Prostate gland (tissue), 2 donors: Measurements from ENCODE around the gene DOCK2. TPM values are rescaled to one million over a fixed set of nuclear protein-coding genes. Genes with fewer than 3 reads are reported as not detected.

Experiments used
- DNase-seq: peaks from one replicate; pipeline ENCODE4 v3.0.0-alpha.2; 2019; ENCODE audit warnings: low spot score
- H3K27ac ChIP-seq, 2 donors: fragments of 200-600 bp; sonication (generic); 2 replicates each; pipeline ENCODE4 v1.5.1; 2017 to 2019
- H3K27me3 ChIP-seq: fragments of 200-600 bp; sonication (generic); replicated peaks from 2 replicates; pipeline ENCODE4 v1.5.1; 2019; ENCODE audit not compliant: insufficient read depth
- H3K36me3 ChIP-seq, 2 donors: fragments of 200-600 bp; sonication (generic); 1 replicate in 1 of 2; 2 replicates in 1 of 2; pipeline versions ENCODE4 v1.5.1 to v1.8.1; 2017 to 2019
- H3K4me1 ChIP-seq: fragments of 200-600 bp; sonication (generic); replicated peaks from 2 replicates; pipeline ENCODE4 v1.5.1; 2019
- H3K4me3 ChIP-seq, 2 donors: fragments of 200-600 bp; sonication (generic); 2 replicates each; pipeline ENCODE4 v1.5.1; 2017 to 2019
- H3K9me3 ChIP-seq: fragments of 200-600 bp; sonication (generic); 2 replicates; pipeline ENCODE4 v1.5.1; 2017
- CTCF ChIP-seq, 4 experiments: fragments of 200-600 bp in 2 of 4; fragments of 450-650 bp in 2 of 4; sonication (generic) in 2 of 4; IDR thresholded peaks; 1 replicate in 3 of 4; 2 replicates in 1 of 4; pipeline ENCODE4 v1.5.1; 2016 to 2019; ENCODE audit warnings: antibody characterized with exemption in 4 of 4, mild to moderate bottlenecking in 2 of 4, moderate library complexity in 2 of 4
- POLR2A ChIP-seq: fragments of 450-650 bp; IDR thresholded peaks from one replicate; pipeline ENCODE4 v1.6.1; 2016; ENCODE audit warnings: antibody characterized with exemption, mild to moderate bottlenecking
- POLR2AphosphoS5 ChIP-seq: sonication (generic); formaldehyde crosslinking; IDR thresholded peaks from one replicate; pipeline ENCODE4 v1.6.1; 2017; ENCODE audit warnings: antibody characterized with exemption
- WGBS: methylation state at CpG from one replicate; pipeline ENCODE4 v1.1.5; 2018; 5-methylcytosine and 5-hydroxymethylcytosine counted together
- intact Hi-C: fragments of 100-400 bp; cut with DNase I; formaldehyde crosslinking; loops from one replicate; pipeline ENCODE4 v1.14.2; 2022
- total RNA-seq, 2 donors: library from RNA; depleted of rRNA; stranded (reverse); fragments of >200 nt; gene quantifications; one replicate each; pipeline ENCODE4 v1.1.0, GENCODE V29; 2016

DOCK2 gene
- total RNA-seq, 2 donors from 2014 or later, result 2.5 to 6.2 TPM

- TF ChIP-seq POLR2A, result no peak
- TF ChIP-seq POLR2AphosphoS5, result no peak
- no peaks in the 10 kb centered on the region for H3K9me3 ChIP-seq
- 96% methylated on average over 3 of the region's 3 CpGs for WGBS
These were observed 201.6 kb downstream of the DOCK2 start for GRCh38 chr5:169838688-169839087.

GRCh38 chr5:169840405-169840804, 203.3 kb downstream of the DOCK2 start:
- H3K4me1 ChIP-seq, result no peaks in the 10 kb centered on the region
- no peaks in the 10 kb centered on the region for H3K36me3 ChIP-seq
- H3K27ac ChIP-seq, result no peak overlapping the region
- intact Hi-C loops, result no loop called here
- H3K9me3 ChIP-seq, result no peaks in the 10 kb centered on the region
- H3K27me3 ChIP-seq, result no peaks in the 10 kb centered on the region
- no peak for TF ChIP-seq CTCF (IDR thresholded peaks at IDR 0.05)
- TF ChIP-seq POLR2AphosphoS5, result no peak
- no peak for TF ChIP-seq POLR2A
- DNase-seq, result no peak
- no peak overlapping the region for H3K4me3 ChIP-seq
- 78% methylated on average over 3 of the region's 3 CpGs for WGBS

More at GRCh38 chr5:169838688-169839087, 201.6 kb downstream of the DOCK2 start:
- intact Hi-C loops, result no loop called here
- Histone ChIP-seq H3K27ac (no peak overlapping the region), H3K4me1 (no peaks in the 10 kb centered on the region), H3K27me3 (no peaks in the 10 kb centered on the region), H3K36me3 (no peaks in the 10 kb centered on the region), H3K4me3 (no peak overlapping the region)
- DNase-seq, result no peak

GRCh38 chr5:169842699-169843098, 205.6 kb downstream of the DOCK2 start:
- Histone ChIP-seq H3K27ac (no peak overlapping the region), H3K4me3 (no peak overlapping the region), H3K9me3 (no peaks in the 10 kb centered on the region), H3K36me3 (no peaks in the 10 kb centered on the region), H3K4me1 (no peaks in the 10 kb centered on the region), H3K27me3 (no peaks in the 10 kb centered on the region)
- TF ChIP-seq CTCF (IDR thresholded peaks at IDR 0.05) (no peak), POLR2A (no peak), POLR2AphosphoS5 (no peak)
- intact Hi-C loops, result no loop called here
- no peak for DNase-seq

GRCh38 chr5:169847519-169847918, 210.4 kb downstream of the DOCK2 start:
- WGBS, result 88% methylated on average over 1 of the region's 1 CpG
- H3K4me1 ChIP-seq, result no peaks in the 10 kb centered on the region
- no peak overlapping the region for H3K27ac ChIP-seq
- TF ChIP-seq POLR2AphosphoS5 (no peak), CTCF (IDR thresholded peaks at IDR 0.05) (no peak), POLR2A (no peak)
- H3K9me3 ChIP-seq, result no peaks in the 10 kb centered on the region
- no peak overlapping the region for H3K4me3 ChIP-seq
- no peaks in the 10 kb centered on the region for H3K36me3 ChIP-seq
- no peak for DNase-seq
- H3K27me3 ChIP-seq, result no peaks in the 10 kb centered on the region
- intact Hi-C loops, result no loop called here

- intact Hi-C loops, result no loop called here
- Histone ChIP-seq H3K4me3 (no peak overlapping the region), H3K27ac (no peak overlapping the region), H3K27me3 (no peaks in the 10 kb centered on the region), H3K9me3 (no peaks in the 10 kb centered on the region), H3K36me3 (no peaks in the 10 kb centered on the region), H3K4me1 (no peaks in the 10 kb centered on the region)
- TF ChIP-seq POLR2A (no peak), CTCF (IDR thresholded peaks at IDR 0.05) (no peak), POLR2AphosphoS5 (no peak)
- no peak for DNase-seq
- 71% methylated on average over 3 of the region's 3 CpGs for WGBS
These were observed 211.2 kb downstream of the DOCK2 start for GRCh38 chr5:169848271-169848670.
